NCI-H1694 treated with DMSO at 0.1 percent for 48 hours (cell line): ENCODE data around the gene AKR1C1.
"Not testable (repeated sequence)": the region's sequence is repeated elsewhere in the genome, so short reads cannot be mapped to it uniquely, and the experiment has no call there.

Experiments
- DNase-seq: peaks from one replicate; lab custom pipeline; 2025; lab: John Stamatoyannopoulos, UW

The AKR1C1 gene

DNA sequence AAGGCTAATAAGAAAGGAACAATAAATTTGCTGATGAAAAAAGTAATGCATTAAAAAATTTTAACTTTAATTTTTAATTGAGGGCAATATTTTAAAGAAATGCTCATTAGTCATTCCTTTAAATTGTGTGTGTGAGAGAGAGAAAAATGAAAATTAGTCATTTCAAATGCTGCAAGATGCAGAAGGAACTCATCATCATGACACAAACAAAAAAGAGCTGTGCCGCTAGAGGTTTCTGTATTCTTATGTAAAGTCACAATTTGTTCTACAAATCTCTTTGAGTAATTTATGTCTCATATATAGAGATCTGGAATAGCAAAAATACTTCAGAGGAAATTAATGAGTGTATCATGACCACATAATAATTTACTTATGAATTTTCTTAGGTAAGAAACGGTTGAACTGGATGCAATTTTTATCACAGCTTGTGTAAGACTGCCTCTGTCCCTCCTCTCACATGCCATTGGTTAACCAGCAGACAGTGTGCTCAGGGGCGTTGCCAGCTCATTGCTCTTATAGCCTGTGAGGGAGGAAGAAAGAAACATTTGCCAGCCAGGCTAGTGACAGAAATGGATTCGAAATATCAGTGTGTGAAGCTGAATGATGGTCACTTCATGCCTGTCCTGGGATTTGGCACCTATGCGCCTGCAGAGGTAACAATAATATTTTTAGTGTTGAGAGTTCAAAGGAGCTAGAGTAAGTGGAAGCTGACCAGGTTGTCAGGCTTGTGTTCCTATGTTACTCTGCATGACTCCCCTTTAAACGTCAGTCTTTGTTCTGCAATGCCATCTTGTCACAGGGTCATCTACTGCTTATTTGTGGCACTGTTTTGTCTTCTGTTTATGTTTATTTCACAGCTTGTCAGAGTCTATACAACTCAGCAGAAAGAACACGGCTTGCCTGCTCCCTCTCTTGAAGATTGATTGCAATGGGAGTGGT is at the start of gene AKR1C1:
Gene AKR1C1 (plus strand): TSS at position 540 of the 939 bp plus-strand sequence. CDS start 30 bp downstream, at position 570.
- DNase-seq = not testable (repeated sequence)

DNA sequence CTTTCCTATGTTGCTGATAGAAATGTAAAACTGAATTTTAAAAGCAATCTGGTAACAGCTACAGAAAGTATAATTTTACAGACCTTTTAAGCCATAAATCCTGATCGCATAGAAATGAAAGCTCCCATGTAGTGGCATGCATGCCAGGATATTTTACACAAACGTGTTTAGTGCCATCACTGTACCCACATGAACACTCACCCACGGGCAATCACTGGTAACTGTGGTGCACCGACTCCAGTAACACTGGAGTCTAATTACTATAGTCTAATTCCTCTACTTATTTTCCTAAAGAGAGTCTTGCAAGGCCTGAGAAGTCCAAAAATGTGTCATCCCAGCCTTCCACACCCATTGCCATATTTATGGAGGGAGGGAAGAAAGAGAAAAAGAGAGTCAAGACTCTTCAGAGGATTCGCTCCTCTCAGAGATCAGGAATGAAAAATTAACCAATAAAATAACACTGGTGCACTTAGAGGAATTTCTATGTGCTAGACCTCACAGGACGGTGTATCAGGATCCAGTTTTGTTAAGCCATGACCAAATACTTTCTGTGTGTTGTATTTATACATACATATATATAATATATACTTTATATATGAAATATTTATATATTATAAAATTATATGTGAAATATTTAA is 48.9 kb upstream of the AKR1C1 start:
- DNase-seq = no peak

DNA sequence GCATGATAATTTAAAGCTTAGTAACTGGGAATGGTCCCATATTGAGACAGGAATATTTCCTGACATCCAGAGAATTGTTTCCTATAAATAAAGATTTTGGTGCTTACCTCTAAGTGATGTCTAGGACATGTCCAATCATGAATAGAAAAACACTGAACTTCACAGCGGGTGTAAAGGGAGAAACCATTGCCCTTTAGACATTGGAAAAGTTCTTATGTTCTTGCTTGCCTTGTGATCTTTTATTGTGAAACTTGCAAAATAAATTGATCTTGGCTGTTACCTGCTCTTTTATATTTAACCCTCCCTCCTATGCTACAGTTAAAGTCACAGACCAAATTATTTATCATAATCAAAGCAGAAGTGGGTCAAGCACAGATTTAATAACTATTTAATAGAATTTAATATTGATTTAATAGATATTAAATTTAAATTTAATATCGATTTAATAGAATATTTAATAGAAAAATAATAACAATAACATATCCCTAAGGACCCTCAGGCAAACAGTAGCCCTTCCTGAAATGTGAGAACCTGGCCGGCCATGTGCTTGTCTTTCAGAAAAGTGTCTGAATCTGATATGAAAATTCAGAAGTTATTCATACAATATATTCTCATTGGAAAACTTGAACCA is 47.0 kb upstream of the AKR1C1 start:
- no peak for DNase-seq

DNA sequence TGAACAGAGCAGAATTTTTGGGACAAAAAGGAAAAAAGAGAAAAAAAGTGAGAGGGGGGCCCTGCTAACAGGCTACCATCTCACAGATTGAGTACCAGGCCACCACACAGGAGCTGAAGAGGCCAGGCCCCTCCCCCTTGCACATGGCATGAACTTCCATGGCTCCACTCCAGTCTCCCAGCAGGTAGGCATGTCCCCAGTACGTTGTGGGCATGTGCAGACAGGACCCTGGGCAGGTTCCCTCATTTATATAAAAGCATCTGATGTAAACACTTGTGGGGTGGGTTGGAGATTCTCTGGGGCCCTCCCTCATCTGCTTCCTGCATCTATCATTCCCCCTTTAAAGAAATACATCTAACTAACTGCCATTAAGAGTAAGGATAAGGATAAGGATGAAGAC is 45.0 kb upstream of the AKR1C1 start:
- no peak for DNase-seq

DNA sequence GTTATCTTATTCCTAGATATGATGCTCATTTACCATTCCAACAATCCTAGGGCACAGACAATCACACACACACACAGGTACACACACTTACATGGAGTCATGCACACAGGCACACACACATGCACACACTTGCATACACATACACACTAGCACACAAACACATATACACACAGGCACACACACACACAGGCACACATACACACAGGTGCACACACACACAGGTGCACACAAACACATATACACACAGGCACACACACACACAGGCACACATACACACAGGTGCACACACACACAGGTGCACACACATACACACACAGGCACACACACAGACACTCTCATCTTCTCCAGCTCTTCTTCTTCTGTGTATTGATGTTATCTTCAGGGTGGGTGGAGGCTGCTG is 38.7 kb upstream of the AKR1C1 start:
- not testable (repeated sequence) for DNase-seq

DNA sequence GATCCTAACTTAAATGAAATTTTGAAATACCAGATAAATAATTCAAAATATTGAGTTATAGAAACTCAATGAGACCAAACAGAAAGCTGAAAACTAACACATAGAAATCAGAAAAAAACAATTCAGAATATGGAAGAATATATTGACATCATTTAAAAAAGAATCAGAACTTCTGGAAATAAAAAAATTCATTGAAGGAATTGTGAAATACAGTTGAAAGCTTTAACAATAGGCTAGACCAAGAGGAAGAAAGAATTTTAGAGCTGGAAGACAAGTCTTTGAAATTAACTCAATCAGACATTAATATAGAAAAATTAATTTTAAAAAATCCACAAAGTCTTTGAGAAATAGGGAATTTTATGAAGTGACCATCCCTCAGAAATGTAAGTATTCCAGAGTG is 36.8 kb upstream of the AKR1C1 start:
- no peak for DNase-seq

DNA sequence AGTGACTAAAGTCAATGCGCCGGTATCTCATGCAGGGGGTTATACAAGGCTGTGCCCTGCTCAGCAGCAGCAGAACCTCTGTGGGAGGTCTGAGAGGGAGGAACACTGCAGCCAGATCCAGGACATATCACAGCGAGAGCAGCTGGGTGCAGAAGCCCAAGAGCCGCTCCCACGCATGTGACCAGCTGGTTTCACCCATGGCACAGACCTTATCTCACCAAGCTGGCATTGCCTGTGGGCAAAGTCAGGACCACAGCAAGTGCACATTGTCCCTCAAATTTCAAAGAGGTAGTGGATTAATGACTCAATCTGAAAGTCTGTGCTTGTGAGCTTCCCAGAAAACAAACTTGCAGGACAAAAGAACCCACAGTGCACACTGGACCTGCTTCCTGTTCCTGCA is 31.6 kb upstream of the AKR1C1 start:
- DNase-seq = no peak

DNA sequence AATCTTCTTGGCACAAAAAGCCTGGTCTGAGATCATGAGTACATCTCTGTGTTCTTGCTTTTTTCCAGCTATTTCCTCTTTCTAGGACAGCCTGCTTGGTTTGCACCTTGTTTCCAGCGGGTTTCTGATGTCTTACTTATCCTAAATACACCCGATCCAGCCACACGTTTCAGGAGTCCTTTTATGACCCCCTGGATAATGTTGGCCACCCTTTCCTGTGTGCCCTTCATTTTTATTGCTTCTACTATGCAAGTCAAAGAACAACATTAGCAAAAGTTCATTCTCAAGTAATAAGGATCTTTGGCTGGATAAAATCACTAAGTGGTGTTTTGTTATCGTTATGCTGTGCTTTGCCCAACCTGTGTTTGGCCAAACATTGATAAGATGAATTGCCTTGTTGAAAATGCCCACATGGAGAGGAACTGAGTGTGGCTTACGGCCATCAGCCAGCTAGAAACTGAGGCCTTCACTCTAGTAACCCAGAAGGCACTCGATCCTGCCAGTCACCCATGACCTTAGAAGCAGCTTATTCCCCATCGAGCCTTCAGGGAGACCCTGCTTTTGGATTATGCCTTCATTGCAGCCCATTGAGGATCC is 28.7 kb upstream of the AKR1C1 start:
- DNase-seq = no peak

DNA sequence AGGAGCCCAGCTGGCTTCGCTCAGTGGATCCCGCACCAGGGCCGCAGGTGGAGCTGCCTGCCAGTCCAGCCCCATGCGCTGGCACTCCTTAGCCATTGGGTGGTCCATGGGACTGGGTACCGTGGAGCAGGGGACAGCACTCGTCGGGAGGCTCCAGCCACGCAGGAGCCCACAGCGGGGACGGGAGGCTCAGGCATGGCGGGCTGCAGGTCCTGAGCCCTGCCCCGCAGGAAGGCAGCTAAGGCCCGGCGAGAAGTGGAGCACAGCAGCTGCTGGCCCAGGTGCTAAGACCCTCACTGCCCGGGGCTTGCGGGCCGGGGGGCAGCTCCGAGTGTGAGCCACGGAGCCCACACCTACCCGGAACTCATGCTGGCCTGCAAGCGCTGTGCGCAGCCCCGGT is 25.9 kb upstream of the AKR1C1 start:
- no peak for DNase-seq

DNA sequence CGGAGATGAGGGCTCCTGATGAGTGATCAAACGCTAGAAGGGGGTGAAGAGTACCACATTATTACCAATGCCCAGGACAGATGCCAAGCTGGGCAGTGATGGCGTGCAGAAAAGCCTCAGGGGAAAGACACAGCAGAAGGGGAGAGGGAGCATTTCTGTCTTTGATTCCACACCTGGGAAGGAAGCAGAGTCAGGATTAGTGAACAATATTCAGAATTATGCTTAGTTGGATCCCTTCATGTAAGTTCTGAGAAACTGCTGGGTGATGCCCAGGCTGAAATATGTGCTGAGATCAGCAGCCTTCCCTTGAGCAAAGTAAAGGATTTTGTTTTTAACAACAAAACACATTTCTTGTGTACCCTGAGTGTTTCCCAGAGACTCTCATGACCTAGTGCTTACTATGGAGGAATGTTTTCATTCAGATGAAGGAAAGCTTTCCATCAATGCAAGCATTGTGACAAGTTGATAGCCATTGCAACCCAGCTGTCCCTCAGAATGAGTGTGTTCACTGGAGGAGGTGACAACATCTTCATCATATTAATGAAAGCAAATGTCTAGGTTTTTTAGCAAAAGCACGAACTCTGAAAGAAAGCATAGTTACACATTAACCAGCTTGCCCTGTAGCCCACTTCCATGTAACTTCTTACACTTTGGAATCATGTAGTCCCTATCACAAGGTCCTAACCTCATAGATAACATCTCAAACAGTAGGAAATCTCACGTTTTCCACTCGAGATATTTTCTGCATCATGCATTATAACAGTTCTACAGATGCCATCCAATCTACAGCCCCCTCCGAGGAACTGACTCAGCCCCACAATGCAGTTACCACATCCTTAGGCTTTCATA is 23.8 kb upstream of the AKR1C1 start:
- DNase-seq = no peak

DNA sequence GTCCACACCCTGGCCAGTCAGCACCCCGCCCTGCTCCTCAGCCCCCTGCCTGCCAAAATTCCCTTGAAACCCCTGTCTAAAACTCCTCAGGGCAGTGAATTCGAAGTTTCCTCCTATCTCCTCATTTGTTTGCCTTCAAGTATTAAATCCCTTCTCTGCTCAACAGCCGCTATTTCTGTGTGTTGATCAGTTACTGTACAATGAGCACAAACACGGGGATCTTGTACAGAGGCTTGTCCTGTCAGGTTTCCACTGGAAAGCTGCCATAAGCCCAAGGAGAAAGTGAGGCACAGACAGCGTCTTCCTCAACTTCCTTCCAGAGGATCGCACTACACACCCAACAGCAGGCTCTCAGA is 23.2 kb upstream of the AKR1C1 start:
- not testable (repeated sequence) for DNase-seq

DNA sequence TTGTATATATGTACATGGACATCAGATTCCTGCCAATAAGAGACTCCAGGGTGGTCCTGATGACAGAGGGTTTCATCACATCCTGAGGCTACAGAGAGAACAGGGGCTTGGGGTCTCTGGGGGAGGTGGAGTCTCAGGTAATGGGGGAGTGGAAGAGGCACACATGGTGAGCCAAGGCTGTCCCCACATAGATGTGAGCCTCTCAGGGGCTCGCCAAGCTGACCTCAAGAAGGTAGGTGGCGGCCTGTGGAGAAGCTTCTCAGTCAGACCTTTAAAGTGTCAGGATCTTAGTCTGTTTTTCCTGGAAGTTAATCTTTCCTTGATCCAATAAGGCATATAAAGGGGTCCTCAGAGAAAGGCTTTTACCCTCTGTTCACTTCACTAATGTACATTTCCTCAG is 22.3 kb upstream of the AKR1C1 start:
- DNase-seq = not testable (repeated sequence)

DNA sequence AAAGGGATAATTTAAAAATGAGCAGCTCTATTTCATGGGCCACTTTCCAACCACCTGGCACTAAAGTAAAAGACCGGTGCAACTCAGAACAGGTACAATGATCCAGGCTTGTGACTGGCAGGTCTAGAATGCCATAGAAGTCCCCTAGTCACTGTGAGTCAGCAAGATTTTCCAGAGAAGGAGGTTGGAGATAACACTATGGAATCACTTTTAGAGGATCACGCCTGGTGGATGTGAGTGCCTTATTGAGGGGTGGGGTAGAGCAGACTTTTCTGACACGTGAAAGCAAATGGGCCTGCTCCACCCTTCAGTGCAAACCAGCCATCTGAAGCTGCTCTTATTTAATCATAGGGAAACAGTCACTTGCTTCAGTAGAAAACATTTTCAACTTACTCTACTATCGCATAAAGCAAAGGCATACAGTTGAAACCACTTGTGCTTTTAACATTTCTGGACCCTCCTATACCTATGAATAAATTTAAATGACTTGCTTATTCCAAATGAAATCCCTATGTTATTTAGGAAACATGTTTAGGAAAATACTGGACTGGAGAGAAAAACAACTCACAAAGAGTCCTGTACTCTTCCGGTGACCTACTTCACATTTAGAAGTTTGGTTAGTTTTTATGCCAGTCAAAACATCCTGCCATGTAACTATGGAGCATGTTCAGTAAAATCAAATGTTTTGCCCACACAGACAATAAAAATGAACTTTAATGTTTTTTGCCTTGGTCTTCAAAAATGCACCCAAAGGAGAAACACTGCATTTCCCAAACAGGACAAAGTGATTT is 21.5 kb upstream of the AKR1C1 start:
- no peak for DNase-seq

DNA sequence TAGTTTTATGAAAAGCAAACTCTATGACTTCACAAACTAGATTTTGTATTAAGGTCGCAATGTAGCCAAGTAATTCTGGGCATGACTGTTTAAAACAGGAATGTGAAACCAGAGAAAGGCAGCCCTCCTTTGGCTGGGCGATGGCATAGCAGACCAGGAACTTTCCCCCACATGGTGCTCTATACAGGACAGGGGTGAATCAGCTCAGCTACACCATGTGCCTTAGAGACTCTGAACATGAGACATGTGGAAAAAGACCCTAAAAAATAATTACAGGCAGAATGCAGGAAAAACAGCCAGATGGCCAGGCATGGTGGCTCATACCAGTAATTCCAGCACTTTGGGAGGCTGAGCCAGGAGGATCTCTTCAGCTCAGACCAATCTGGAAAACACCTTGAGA is 20.3 kb upstream of the AKR1C1 start:
- not testable (repeated sequence) for DNase-seq

DNA sequence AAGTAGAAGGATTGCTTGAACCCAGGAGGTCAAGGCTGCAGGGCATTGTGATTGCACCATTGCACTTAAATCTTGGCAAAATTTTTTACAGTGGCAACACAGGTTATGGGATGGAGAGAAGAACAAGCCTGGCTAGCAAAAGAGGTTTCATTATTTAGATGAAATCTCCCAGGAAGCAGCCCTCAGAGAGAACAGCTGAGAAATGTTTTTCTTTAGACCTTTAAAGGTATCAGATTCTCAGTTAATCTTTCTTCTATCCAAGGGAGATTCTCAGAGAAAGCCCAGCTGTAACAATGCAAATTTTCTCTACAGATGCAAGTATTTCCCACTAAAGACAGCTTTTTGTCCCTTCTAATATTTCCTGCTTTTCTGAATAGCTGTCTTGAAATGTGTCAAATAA is 19.8 kb upstream of the AKR1C1 start:
- DNase-seq = not testable (repeated sequence)

DNA sequence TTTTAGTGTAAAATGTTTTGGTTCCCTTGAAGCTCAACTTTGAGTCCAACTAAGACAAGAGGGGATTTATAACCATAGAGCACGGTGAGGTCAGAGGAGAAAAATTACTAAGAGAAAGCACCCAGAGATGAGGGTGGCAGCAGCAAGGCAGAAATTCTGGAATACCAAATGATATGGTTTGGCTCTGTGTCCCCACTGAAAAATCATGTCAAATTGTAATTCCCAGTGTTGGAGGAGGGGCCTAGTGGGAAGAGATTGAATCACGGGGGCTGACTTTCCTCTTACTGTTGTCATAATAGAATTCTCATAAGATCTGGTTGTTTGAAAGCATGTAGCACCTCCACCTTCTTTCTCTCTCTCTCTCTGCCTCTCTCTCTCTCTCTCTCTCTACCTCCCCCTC is 19.4 kb upstream of the AKR1C1 start:
- no peak for DNase-seq

DNA sequence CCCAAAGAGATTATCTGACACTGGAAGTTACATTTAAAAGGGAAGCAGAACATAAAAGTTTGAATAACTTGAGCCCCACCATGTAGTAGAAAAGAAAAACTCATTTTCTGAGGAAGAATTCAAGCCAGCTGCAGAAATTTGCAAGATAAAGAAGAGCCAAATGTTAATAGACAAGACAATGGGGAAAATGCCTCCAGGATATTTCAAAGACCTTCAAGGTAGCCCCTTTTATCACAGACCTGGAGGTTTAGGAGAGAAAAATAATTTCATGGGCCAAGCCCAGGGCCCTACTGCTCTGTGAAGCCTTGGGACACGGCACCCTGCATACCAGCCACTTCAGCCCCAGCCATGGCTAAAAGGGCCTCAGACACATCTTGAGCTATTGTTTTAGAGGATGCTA is 18.4 kb upstream of the AKR1C1 start:
- DNase-seq = no peak

DNA sequence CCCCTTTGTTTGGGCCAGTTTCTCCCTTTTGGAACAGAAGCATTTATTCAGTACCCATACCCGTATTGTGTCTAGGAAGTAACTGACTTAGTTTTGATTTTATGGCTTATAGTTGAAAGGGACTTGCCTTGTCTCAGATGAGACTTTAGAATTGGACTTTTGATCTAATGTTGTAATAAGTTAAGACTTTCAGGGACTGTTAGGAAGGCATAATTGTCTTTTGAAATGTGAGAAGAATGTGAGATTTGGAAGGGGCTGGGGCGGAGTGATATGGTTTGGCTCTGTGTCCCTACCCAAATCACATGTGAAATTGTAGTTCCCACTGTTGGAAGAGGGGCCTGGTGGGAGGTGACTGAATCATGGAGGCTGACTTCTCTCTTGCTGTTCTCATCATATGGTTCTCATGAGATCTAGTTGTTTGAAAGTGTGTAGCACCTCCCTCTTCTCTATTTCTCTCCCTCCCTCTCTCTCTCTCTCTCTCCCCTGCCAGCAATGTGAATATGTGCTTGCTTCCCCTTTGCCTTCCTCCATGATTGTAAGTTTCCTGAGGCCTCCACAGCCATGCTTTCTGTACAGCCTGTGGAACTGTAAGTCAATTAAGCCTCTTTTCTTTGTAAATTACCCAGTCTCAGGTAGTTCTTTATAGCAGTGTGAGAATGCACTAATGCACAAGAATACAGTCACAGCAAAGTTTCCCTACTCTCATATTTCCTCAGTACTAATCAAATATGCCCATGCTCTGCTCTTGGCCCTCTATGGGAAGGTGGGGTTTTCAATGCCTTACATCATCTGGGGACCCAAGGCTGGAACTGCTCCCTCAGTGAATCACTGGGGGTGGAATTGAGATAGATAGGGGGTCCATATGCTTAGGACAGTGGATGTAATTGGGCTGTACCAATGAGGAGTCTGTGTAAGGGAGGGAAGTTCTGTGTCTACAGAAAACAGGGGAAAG is 17.2 kb upstream of the AKR1C1 start:
- DNase-seq = no peak

DNA sequence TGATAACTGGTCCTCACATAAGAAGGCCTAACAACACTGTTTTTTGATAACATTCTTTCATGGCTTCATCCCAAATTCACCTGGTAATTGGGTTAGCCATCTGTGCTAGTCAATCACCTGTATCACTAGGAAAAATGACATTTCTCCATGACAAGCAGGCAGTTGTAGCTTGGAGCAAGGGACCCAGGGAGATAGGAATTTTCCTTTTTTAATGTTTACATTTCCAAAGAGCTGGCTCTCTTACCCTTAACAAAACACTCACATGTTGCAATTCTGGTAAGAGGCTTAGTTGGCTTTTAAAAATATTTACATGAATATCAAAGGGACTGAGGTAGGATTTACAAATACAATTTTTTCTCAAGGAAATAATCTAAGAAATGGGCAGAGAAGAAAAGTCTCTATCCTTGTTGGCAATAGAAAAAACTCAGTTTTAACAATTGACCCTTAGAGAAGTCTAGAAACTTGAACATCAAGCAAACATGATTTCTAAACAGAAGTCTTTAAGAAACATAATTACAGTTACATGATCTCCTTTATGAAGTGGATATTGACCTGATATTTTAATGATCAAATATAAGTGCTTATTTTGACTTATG is 16.1 kb upstream of the AKR1C1 start:
- no peak for DNase-seq
